WTC11 (cell line): Measurements from ENCODE around the gene LGALS7. TPM values are rescaled to one million over a fixed set of nuclear protein-coding genes. Genes with fewer than 3 reads are reported as not detected.

ENCODE experiments used
- ATAC-seq: fragments of 200-7000 bp; cut with Tn5 transposase; 2 replicates; pipeline ENCODE4 v1.10.0; 2021; ENCODE audit warnings: mild to moderate bottlenecking, moderate library complexity
- CTCF ChIA-PET: fragments of 300-600 bp; sonication (Branson Sonifier 250); formaldehyde crosslinking; loops from one replicate; lab custom pipeline; 2021; ENCODE audit warnings: antibody characterized with exemption; lab: Charles Lee
- POLR2A ChIA-PET: fragments of 350-600 bp; sonication (Branson Sonifier 250); formaldehyde crosslinking; loops from one replicate; lab custom pipeline; 2021; ENCODE audit warnings: antibody characterized with exemption; lab: Charles Lee
- DNase-seq: peaks from one replicate; pipeline ENCODE4 v3.0.0; 2021; ENCODE audit warnings: low spot score
- H3K27ac Mint-ChIP-seq: 2 replicates; pipeline ENCODE4 v1.8.0; 2021; ENCODE audit warnings: mixed read lengths
- H3K27me3 Mint-ChIP-seq: 2 replicates; pipeline ENCODE4 v1.8.0; 2021; ENCODE audit warnings: low read depth, mild to moderate bottlenecking, moderate library complexity, mixed read lengths
- H3K36me3 Mint-ChIP-seq: 2 replicates; pipeline ENCODE4 v1.8.0; 2021; ENCODE audit warnings: mixed read lengths
- H3K4me1 Mint-ChIP-seq: 2 replicates; pipeline ENCODE4 v1.8.0; 2022; ENCODE audit warnings: mixed read lengths
- H3K4me3 Mint-ChIP-seq: 2 replicates; pipeline ENCODE4 v1.8.0; 2021; ENCODE audit warnings: mild to moderate bottlenecking, moderate library complexity, mixed read lengths
- H3K9me3 Mint-ChIP-seq: 2 replicates; pipeline ENCODE4 v1.8.0; 2021; ENCODE audit warnings: mixed read lengths
- AR ChIP-seq: fragments of 250-450 bp; sonication (Bioruptor Pico); IDR thresholded peaks from 2 replicates; pipeline ENCODE4 v1.9.0; 2021; ENCODE audit warnings: mild to moderate bottlenecking
- ATF2 ChIP-seq: sonication (generic); formaldehyde crosslinking; IDR thresholded peaks from 2 replicates; pipeline ENCODE4 v1.8.1; 2022; ENCODE audit warnings: low read depth, missing genetic modification reagents, borderline replicate concordance
- FOXJ3 ChIP-seq: sonication (generic); formaldehyde crosslinking; IDR thresholded peaks from 2 replicates; pipeline ENCODE4 v1.9.0; 2021; ENCODE audit warnings: missing genetic modification reagents, mild to moderate bottlenecking, borderline replicate concordance
- FOXK1 ChIP-seq: sonication (generic); formaldehyde crosslinking; IDR thresholded peaks from 2 replicates; pipeline ENCODE4 v1.8.0; 2022; ENCODE audit warnings: mild to moderate bottlenecking, moderate library complexity, missing genetic modification reagents
- FOXP1 ChIP-seq: sonication (generic); formaldehyde crosslinking; IDR thresholded peaks from 2 replicates; pipeline ENCODE4 v1.8.0; 2022; ENCODE audit warnings: missing genetic modification reagents, mild to moderate bottlenecking, moderate library complexity, borderline replicate concordance
- IRF2 ChIP-seq: sonication (generic); formaldehyde crosslinking; IDR thresholded peaks from 2 replicates; pipeline ENCODE4 v1.8.0; 2022; ENCODE audit warnings: low read depth, missing genetic modification reagents, borderline replicate concordance
- JUN ChIP-seq: sonication (generic); formaldehyde crosslinking; IDR thresholded peaks from 2 replicates; pipeline ENCODE4 v1.8.0; 2023; ENCODE audit warnings: mild to moderate bottlenecking, missing genetic modification reagents
- NFE2L1 ChIP-seq: sonication (generic); formaldehyde crosslinking; IDR thresholded peaks from 2 replicates; pipeline ENCODE4 v1.8.1; 2023; ENCODE audit warnings: missing genetic modification reagents
- NR1H2 ChIP-seq: sonication (generic); formaldehyde crosslinking; IDR thresholded peaks from 2 replicates; pipeline ENCODE4 v1.9.0; 2021; ENCODE audit warnings: mild to moderate bottlenecking, moderate library complexity, missing genetic modification reagents
- NR3C1 ChIP-seq: sonication (generic); formaldehyde crosslinking; conservative IDR thresholded peaks from 2 replicates; pipeline ENCODE4 v1.8.1; 2023; ENCODE audit warnings: low read depth, mild to moderate bottlenecking, missing genetic modification reagents
- RELA ChIP-seq: sonication (generic); formaldehyde crosslinking; IDR thresholded peaks from 2 replicates; pipeline ENCODE4 v1.8.1; 2022; ENCODE audit warnings: missing genetic modification reagents, mild to moderate bottlenecking, borderline replicate concordance
- SMAD3 ChIP-seq: sonication (generic); formaldehyde crosslinking; IDR thresholded peaks from 2 replicates; pipeline ENCODE4 v1.8.0; 2022; ENCODE audit warnings: missing genetic modification reagents, mild to moderate bottlenecking, borderline replicate concordance
- TCF7 ChIP-seq: sonication (generic); formaldehyde crosslinking; IDR thresholded peaks from 2 replicates; pipeline ENCODE4 v1.8.0; 2022; ENCODE audit warnings: mild to moderate bottlenecking, low read depth, missing genetic modification reagents, moderate library complexity
- TP53 ChIP-seq: sonication (generic); formaldehyde crosslinking; IDR thresholded peaks from 2 replicates; pipeline ENCODE4 v1.8.1; 2023; ENCODE audit warnings: mild to moderate bottlenecking, missing genetic modification reagents
- USF2 ChIP-seq: sonication (generic); formaldehyde crosslinking; IDR thresholded peaks from 2 replicates; pipeline ENCODE4 v1.8.1; 2023; ENCODE audit warnings: mild to moderate bottlenecking, missing genetic modification reagents, moderate library complexity
- ZMAT4 ChIP-seq: fragments of 250-450 bp; sonication (Bioruptor Pico); IDR thresholded peaks from 2 replicates; pipeline ENCODE4 v1.9.0; 2021; ENCODE audit warnings: mild to moderate bottlenecking
- ZNF138 ChIP-seq: sonication (generic); formaldehyde crosslinking; conservative IDR thresholded peaks from 2 replicates; pipeline ENCODE4 v1.8.1; 2022; ENCODE audit warnings: mild to moderate bottlenecking, moderate library complexity, missing genetic modification reagents
- ZNF219 ChIP-seq: sonication (generic); formaldehyde crosslinking; IDR thresholded peaks from 2 replicates; pipeline ENCODE4 v1.8.0; 2023; ENCODE audit warnings: missing genetic modification reagents, mild to moderate bottlenecking, borderline replicate concordance
- ZNF512 ChIP-seq: sonication (generic); formaldehyde crosslinking; IDR thresholded peaks from 2 replicates; pipeline ENCODE4 v1.8.1; 2022; ENCODE audit warnings: missing genetic modification reagents, borderline replicate concordance
- ZNF671 ChIP-seq: fragments of 250-450 bp; sonication (Bioruptor Pico); IDR thresholded peaks from 2 replicates; pipeline ENCODE4 v1.8.0; 2021; ENCODE audit warnings: mild to moderate bottlenecking
- total RNA-seq: library from RNA; stranded (reverse); gene quantifications from 3 replicates; pipeline ENCODE4 v1.2.3, GENCODE V29; 2021

The LGALS7 gene
- total RNA-seq, 1 experiment from 2014 or later: 2.3 TPM

- TF ChIP-seq AR (CRISPR knock-in tag) (no peak), NR3C1 (CRISPR knock-in tag) (no peak), RELA (CRISPR knock-in tag) (no peak), NR1H2 (CRISPR knock-in tag) (no peak), FOXP1 (CRISPR knock-in tag) (no peak), FOXJ3 (CRISPR knock-in tag) (no peak), ZNF512 (no peak), SMAD3 (no peak)
Observed at GRCh38 chr19:38728752-38729541, 44.4 kb downstream of the LGALS7 start (continued).

GRCh38 chr19:38727868-38728660 lies 45.3 kb downstream of the LGALS7 start:
- no peak overlapping the region for H3K27ac Mint-ChIP-seq
- H3K36me3 Mint-ChIP-seq: peaks cover 44% of the 10 kb centered on the region
- H3K4me3 Mint-ChIP-seq: no peak overlapping the region
- TF ChIP-seq JUN (CRISPR knock-in tag) (no peak), FOXK1 (CRISPR knock-in tag) (no peak), TCF7 (CRISPR knock-in tag) (no peak), NFE2L1 (CRISPR knock-in tag) (no peak), ZNF219 (CRISPR knock-in tag) (no peak), FOXP1 (CRISPR knock-in tag) (no peak), ZNF671 (no peak), ZNF138 (CRISPR knock-in tag) (no peak), USF2 (CRISPR knock-in tag) (no peak)
- ATAC-seq (no peak), DNase-seq (no peak)
- ChIA-PET POLR2A (interaction anchor here (0.7 kb wide), 1 partner anchor 45 kb away, joined by 3 read pairs; no protein-coding TSS in a partner anchor), CTCF (interaction anchor here (0.6 to 1.2 kb wide), 2 partner anchors 9 to 202 kb away, joined by 3 to 7 read pairs; partner anchors contain the start of genes MRPS12 and SARS2)
- no peaks in the 10 kb centered on the region for H3K27me3 Mint-ChIP-seq
- H3K4me1 Mint-ChIP-seq: peaks cover 3% of the 10 kb centered on the region
- no peaks in the 10 kb centered on the region for H3K9me3 Mint-ChIP-seq

GRCh38 chr19:38727306-38727867 lies 45.9 kb downstream of the LGALS7 start:
- CTCF ChIA-PET: interaction anchor here (1.2 kb wide), 1 partner anchor 8 kb away, joined by 7 read pairs; no protein-coding TSS in a partner anchor
- ATAC-seq: no peak
- H3K36me3 Mint-ChIP-seq: peaks cover 44% of the 10 kb centered on the region
- POLR2A ChIA-PET: no interaction called here
- H3K4me3 Mint-ChIP-seq: no peak overlapping the region
- TF ChIP-seq ZNF219 (CRISPR knock-in tag) (no peak), ATF2 (CRISPR knock-in tag) (no peak), IRF2 (no peak), TP53 (CRISPR knock-in tag) (no peak), ZMAT4 (CRISPR knock-in tag) (no peak)
- no peak for DNase-seq
- no peak overlapping the region for H3K27ac Mint-ChIP-seq
- no peaks in the 10 kb centered on the region for H3K27me3 Mint-ChIP-seq
- no peaks in the 10 kb centered on the region for H3K9me3 Mint-ChIP-seq
- H3K4me1 Mint-ChIP-seq: peaks cover 3% of the 10 kb centered on the region
